SIG-M5 treated with dmso at 0.1 percent for 504 hours (cell line): ENCODE results near the gene FAF1.
"Not testable (repeated sequence)": the region's sequence is repeated elsewhere in the genome, so short reads cannot be mapped to it uniquely, and the experiment has no call there.

Experiments used
- DNase-seq: peaks from one replicate; lab custom pipeline; 2025; ENCODE audit not compliant: unreplicated experiment; lab: John Stamatoyannopoulos, UW

FAF1 gene

GRCh38 chr1:50851466-50851865 lies 108.6 kb downstream of the FAF1 start:
- no peak for DNase-seq

- no peak for DNase-seq
These were observed 109.0 kb downstream of the FAF1 start for GRCh38 chr1:50851034-50851433.

- no peak for DNase-seq
These were observed 112.8 kb downstream of the FAF1 start for GRCh38 chr1:50847303-50847702.

GRCh38 chr1:50846224-50846839 lies 113.7 kb downstream of the FAF1 start:
- peak; percentile 1 for DNase-seq

GRCh38 chr1:50841791-50842387 lies 118.2 kb downstream of the FAF1 start:
- DNase-seq: no peak

- DNase-seq: no peak
These were observed 124.0 kb downstream of the FAF1 start for GRCh38 chr1:50836117-50836516.

GRCh38 chr1:50833216-50833615 lies 126.9 kb downstream of the FAF1 start:
- DNase-seq: no peak

- no peak for DNase-seq
These were observed 127.9 kb downstream of the FAF1 start for GRCh38 chr1:50832167-50832566.

GRCh38 chr1:50831300-50832061 lies 128.6 kb downstream of the FAF1 start:
- no peak for DNase-seq

GRCh38 chr1:50830621-50831020 lies 129.4 kb downstream of the FAF1 start:
- no peak for DNase-seq

GRCh38 chr1:50829014-50829958 lies 130.8 kb downstream of the FAF1 start:
- no peak for DNase-seq

GRCh38 chr1:50827546-50827945 lies 132.5 kb downstream of the FAF1 start:
- DNase-seq: no peak

- DNase-seq: not testable (repeated sequence)
These were observed 133.3 kb downstream of the FAF1 start for GRCh38 chr1:50826792-50827191.

- DNase-seq: no peak
These were observed 137.9 kb downstream of the FAF1 start for GRCh38 chr1:50822035-50822776.

- no peak for DNase-seq
These were observed 139.5 kb downstream of the FAF1 start for GRCh38 chr1:50820545-50820944.

GRCh38 chr1:50812346-50812745 lies 147.7 kb downstream of the FAF1 start:
- DNase-seq: no peak

GRCh38 chr1:50808296-50808695 lies 151.8 kb downstream of the FAF1 start:
- no peak for DNase-seq

- DNase-seq: no peak
These were observed 163.8 kb downstream of the FAF1 start for GRCh38 chr1:50796272-50796671.

- DNase-seq: no peak
These were observed 166.5 kb downstream of the FAF1 start for GRCh38 chr1:50793521-50793920.

GRCh38 chr1:50787266-50787665 lies 172.8 kb downstream of the FAF1 start:
- no peak for DNase-seq

GRCh38 chr1:50783286-50783685 lies 176.8 kb downstream of the FAF1 start:
- no peak for DNase-seq
